ENCODE results near the gene SCYL1. TPM values are rescaled to one million over a fixed set of nuclear protein-coding genes. Genes with fewer than 3 reads are reported as not detected.

SCYL1 gene
- total RNA-seq, 4 donors from 2014 or later, result 109 to 128 (median 112) TPM

DNA sequence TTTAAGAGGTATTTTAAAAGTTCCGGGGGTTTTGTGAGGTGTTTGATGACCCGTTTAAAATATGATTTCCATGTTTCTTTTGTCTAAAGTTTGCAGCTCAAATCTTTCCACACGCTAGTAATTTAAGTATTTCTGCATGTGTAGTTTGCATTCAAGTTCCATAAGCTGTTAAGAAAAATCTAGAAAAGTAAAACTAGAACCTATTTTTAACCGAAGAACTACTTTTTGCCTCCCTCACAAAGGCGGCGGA is 26.2 kb upstream of the SCYL1 start:
- Histone ChIP-seq H3K27me3 (no peaks in the 10 kb centered on the region), H3K9me3 (no peaks in the 10 kb centered on the region), H3K4me3 (peak overlapping the region; percentile 63 to 76 (median 70)), H3K27ac (peak overlapping the region; percentile 93 to 99 (median 94)), H3K4me1 (peaks cover 0 to 34% (median 28%) of the 10 kb centered on the region in 4 donors), H3K36me3 (peaks cover 0 to 26% (median 12%) of the 10 kb centered on the region in 3 donors)
- TF ChIP-seq EP300 (IDR thresholded peaks at IDR 0.05) (no peak), POLR2A (IDR thresholded peaks at IDR 0.05) (no peak), CTCF (IDR thresholded peaks at IDR 0.05) (no peak)
- DNase-seq (ENCODE audit: low spot score in 2 of 2), result no peak
- WGBS, 2 donors, result 0% methylated on average over 6 of the region's 6 CpGs

- peaks cover 1 to 31% (median 17%) of the 10 kb centered on the region in 3 donors for H3K36me3 ChIP-seq
- no peaks in the 10 kb centered on the region for H3K27me3 ChIP-seq
- H3K4me1 ChIP-seq, result peaks cover 0 to 29% (median 23%) of the 10 kb centered on the region in 4 donors
- TF ChIP-seq EP300 (IDR thresholded peaks at IDR 0.05), result peak; percentile 96 to 100
- TF ChIP-seq POLR2A (IDR thresholded peaks at IDR 0.05), result peak; percentile 99 to 100
- peak in 1 of 5 experiments; percentile 36 for TF ChIP-seq CTCF (IDR thresholded peaks at IDR 0.05)
- peak within 1 kb of the TSS; percentile 63 to 76 (median 70) for H3K4me3 ChIP-seq
- H3K27ac ChIP-seq, result peak within 1 kb of the TSS; percentile 93 to 99 (median 94)
- H3K9me3 ChIP-seq, result no peaks in the 10 kb centered on the region
- peak; percentile 91 to 98 for DNase-seq (ENCODE audit: low spot score in 2 of 2)
- 0% methylated on average over 24 of the region's 24 CpGs for WGBS, 2 donors
Measured at GRCh38 chr11:65498977-65499712, 25.7 kb upstream of the SCYL1 start, which contains the start of gene MALAT1. Gene MALAT1, plus strand, starts transcription at chr11:65499045.

DNA sequence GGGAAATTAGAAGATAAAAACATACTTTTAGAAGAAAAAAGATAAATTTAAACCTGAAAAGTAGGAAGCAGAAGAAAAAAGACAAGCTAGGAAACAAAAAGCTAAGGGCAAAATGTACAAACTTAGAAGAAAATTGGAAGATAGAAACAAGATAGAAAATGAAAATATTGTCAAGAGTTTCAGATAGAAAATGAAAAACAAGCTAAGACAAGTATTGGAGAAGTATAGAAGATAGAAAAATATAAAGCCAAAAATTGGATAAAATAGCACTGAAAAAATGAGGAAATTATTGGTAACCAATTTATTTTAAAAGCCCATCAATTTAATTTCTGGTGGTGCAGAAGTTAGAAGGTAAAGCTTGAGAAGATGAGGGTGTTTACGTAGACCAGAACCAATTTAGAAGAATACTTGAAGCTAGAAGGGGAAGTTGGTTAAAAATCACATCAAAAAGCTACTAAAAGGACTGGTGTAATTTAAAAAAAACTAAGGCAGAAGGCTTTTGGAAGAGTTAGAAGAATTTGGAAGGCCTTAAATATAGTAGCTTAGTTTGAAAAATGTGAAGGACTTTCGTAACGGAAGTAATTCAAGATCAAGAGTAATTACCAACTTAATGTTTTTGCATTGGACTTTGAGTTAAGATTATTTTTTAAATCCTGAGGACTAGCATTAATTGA is 25.0 kb upstream of the SCYL1 start:
- peaks cover 0 to 24% (median 17%) of the 10 kb centered on the region in 4 donors for H3K4me1 ChIP-seq
- no peaks in the 10 kb centered on the region for H3K9me3 ChIP-seq
- TF ChIP-seq CTCF (IDR thresholded peaks at IDR 0.05), result no peak
- TF ChIP-seq POLR2A (IDR thresholded peaks at IDR 0.05), result no peak
- H3K4me3 ChIP-seq, result peak overlapping the region; percentile 63 to 76 (median 70)
- H3K27ac ChIP-seq, result peak overlapping the region; percentile 93 to 99 (median 94)
- peaks cover 8 to 38% (median 24%) of the 10 kb centered on the region in 3 donors for H3K36me3 ChIP-seq
- H3K27me3 ChIP-seq, result no peaks in the 10 kb centered on the region
- no peak for DNase-seq (ENCODE audit: low spot score in 2 of 2)
- WGBS, 2 donors, result 0 to 1% methylated on average over 3 of the region's 3 CpGs

DNA sequence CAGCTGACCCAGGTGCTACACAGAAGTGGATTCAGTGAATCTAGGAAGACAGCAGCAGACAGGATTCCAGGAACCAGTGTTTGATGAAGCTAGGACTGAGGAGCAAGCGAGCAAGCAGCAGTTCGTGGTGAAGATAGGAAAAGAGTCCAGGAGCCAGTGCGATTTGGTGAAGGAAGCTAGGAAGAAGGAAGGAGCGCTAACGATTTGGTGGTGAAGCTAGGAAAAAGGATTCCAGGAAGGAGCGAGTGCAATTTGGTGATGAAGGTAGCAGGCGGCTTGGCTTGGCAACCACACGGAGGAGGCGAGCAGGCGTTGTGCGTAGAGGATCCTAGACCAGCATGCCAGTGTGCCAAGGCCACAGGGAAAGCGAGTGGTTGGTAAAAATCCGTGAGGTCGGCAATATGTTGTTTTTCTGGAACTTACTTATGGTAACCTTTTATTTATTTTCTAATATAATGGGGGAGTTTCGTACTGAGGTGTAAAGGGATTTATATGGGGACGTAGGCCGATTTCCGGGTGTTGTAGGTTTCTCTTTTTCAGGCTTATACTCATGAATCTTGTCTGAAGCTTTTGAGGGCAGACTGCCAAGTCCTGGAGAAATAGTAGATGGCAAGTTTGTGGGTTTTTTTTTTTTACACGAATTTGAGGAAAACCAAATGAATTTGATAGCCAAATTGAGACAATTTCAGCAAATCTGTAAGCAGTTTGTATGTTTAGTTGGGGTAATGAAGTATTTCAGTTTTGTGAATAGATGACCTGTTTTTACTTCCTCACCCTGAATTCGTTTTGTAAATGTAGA is 24.3 kb upstream of the SCYL1 start:
- H3K4me1 ChIP-seq, result peaks cover 0 to 26% (median 16%) of the 10 kb centered on the region in 4 donors
- peaks cover 15 to 46% (median 29%) of the 10 kb centered on the region in 3 donors for H3K36me3 ChIP-seq
- peak overlapping the region; percentile 93 to 99 (median 94) for H3K27ac ChIP-seq
- peak overlapping the region; percentile 63 to 76 (median 70) for H3K4me3 ChIP-seq
- peak in 1 of 2 donors; percentile 63 for DNase-seq (ENCODE audit: low spot score in 2 of 2)
- TF ChIP-seq CTCF (IDR thresholded peaks at IDR 0.05) (peak in 1 of 5 experiments; percentile 19), POLR2A (IDR thresholded peaks at IDR 0.05) (peak; percentile 28 to 38), EP300 (IDR thresholded peaks at IDR 0.05) (peak in 1 of 2 donors; percentile 96)
- no peaks in the 10 kb centered on the region for H3K9me3 ChIP-seq
- no peaks in the 10 kb centered on the region for H3K27me3 ChIP-seq
- WGBS, 2 donors, result 0% methylated on average over 20 of the region's 20 CpGs

Measured in tibial nerve (tissue), 4 donors.